Stimulated activated effector memory CD8-positive, alpha-beta T cell treated with anti-CD3 and anti-CD28 coated beads, Interleukin-12 subunit alpha, Interleukin-12 subunit beta, amount 100 ng/mL, for 72 hours (primary cell): ENCODE data around the gene LBP.
"Not testable (repeated sequence)": the region's sequence is repeated elsewhere in the genome, so short reads cannot be mapped to it uniquely, and the experiment has no call there.

Experiments
- ATAC-seq: fragments of 150-1000 bp; cut with Tn5 transposase; 2 replicates; pipeline ENCODE4 v1.10.0; 2021
- DNase-seq, 2 donors: peaks; one replicate each; pipeline ENCODE4 v3.0.0; 2021 to 2022; ENCODE audit warnings: low spot score in 2 of 2
- H3K27ac Mint-ChIP-seq: one replicate; pipeline ENCODE4 v1.8.0; 2022; ENCODE audit warnings: mild to moderate bottlenecking, mixed read lengths
- H3K36me3 Mint-ChIP-seq: one replicate; pipeline ENCODE4 v1.8.0; 2022; ENCODE audit warnings: mild to moderate bottlenecking, mixed read lengths
- H3K4me1 Mint-ChIP-seq: one replicate; pipeline ENCODE4 v1.8.0; 2022; ENCODE audit warnings: mixed read lengths
- H3K4me3 Mint-ChIP-seq: one replicate; pipeline ENCODE4 v1.8.0; 2022; ENCODE audit warnings: mild to moderate bottlenecking, mixed read lengths
- H3K9me3 Mint-ChIP-seq: one replicate; pipeline ENCODE4 v1.8.0; 2022; ENCODE audit warnings: mixed read lengths

The LBP gene

GRCh38 chr20:38311491-38311890 is 34.8 kb upstream of the LBP start:
- ATAC-seq (no peak), DNase-seq (no peak)
- H3K9me3 Mint-ChIP-seq: no peaks in the 10 kb centered on the region
- H3K36me3 Mint-ChIP-seq: no peaks in the 10 kb centered on the region
- no peak overlapping the region for H3K27ac Mint-ChIP-seq
- H3K4me1 Mint-ChIP-seq: no peaks in the 10 kb centered on the region
- H3K4me3 Mint-ChIP-seq: no peak overlapping the region

GRCh38 chr20:38313676-38314075 is 32.6 kb upstream of the LBP start:
- Mint-ChIP-seq H3K4me3 (no peak overlapping the region), H3K27ac (no peak overlapping the region), H3K36me3 (no peaks in the 10 kb centered on the region), H3K9me3 (no peaks in the 10 kb centered on the region), H3K4me1 (no peaks in the 10 kb centered on the region)
- DNase-seq (no peak), ATAC-seq (no peak)

- H3K36me3 Mint-ChIP-seq, DNase-seq, ATAC-seq, H3K27ac Mint-ChIP-seq, H3K4me1 Mint-ChIP-seq, H3K4me3 Mint-ChIP-seq, H3K9me3 Mint-ChIP-seq: not testable (repeated sequence)
These were observed 31.9 kb upstream of the LBP start for GRCh38 chr20:38314350-38314749.

GRCh38 chr20:38315290-38315966 is 30.9 kb upstream of the LBP start:
- Mint-ChIP-seq H3K4me1 (no peaks in the 10 kb centered on the region), H3K4me3 (no peak overlapping the region), H3K36me3 (no peaks in the 10 kb centered on the region), H3K9me3 (no peaks in the 10 kb centered on the region), H3K27ac (no peak overlapping the region)
- DNase-seq (no peak), ATAC-seq (no peak)

GRCh38 chr20:38316341-38316740 is 29.9 kb upstream of the LBP start:
- DNase-seq: no peak

GRCh38 chr20:38317422-38317821 is 28.9 kb upstream of the LBP start:
- Mint-ChIP-seq H3K9me3 (no peaks in the 10 kb centered on the region), H3K27ac (no peak overlapping the region), H3K4me3 (no peak overlapping the region), H3K4me1 (no peaks in the 10 kb centered on the region), H3K36me3 (no peaks in the 10 kb centered on the region)
- ATAC-seq: no peak
- no peak for DNase-seq

More at GRCh38 chr20:38316341-38316740, 29.9 kb upstream of the LBP start:
- no peaks in the 10 kb centered on the region for H3K36me3 Mint-ChIP-seq
- no peak overlapping the region for H3K4me3 Mint-ChIP-seq
- ATAC-seq: no peak
- H3K27ac Mint-ChIP-seq: no peak overlapping the region
- H3K9me3 Mint-ChIP-seq: no peaks in the 10 kb centered on the region
- H3K4me1 Mint-ChIP-seq: no peaks in the 10 kb centered on the region

GRCh38 chr20:38320221-38320620 is 26.1 kb upstream of the LBP start:
- DNase-seq: no peak
- no peaks in the 10 kb centered on the region for H3K9me3 Mint-ChIP-seq
- H3K4me3 Mint-ChIP-seq: no peak overlapping the region
- no peak for ATAC-seq
- H3K27ac Mint-ChIP-seq: no peak overlapping the region
- H3K36me3 Mint-ChIP-seq: no peaks in the 10 kb centered on the region
- no peaks in the 10 kb centered on the region for H3K4me1 Mint-ChIP-seq

GRCh38 chr20:38321959-38322598 is 24.2 kb upstream of the LBP start:
- Mint-ChIP-seq H3K36me3 (no peaks in the 10 kb centered on the region), H3K9me3 (no peaks in the 10 kb centered on the region), H3K4me1 (no peaks in the 10 kb centered on the region), H3K4me3 (no peak overlapping the region), H3K27ac (no peak overlapping the region)
- ATAC-seq (no peak), DNase-seq (no peak)

- DNase-seq (no peak), ATAC-seq (no peak)
- no peak overlapping the region for H3K4me3 Mint-ChIP-seq
- no peaks in the 10 kb centered on the region for H3K36me3 Mint-ChIP-seq
- H3K27ac Mint-ChIP-seq: no peak overlapping the region
- H3K4me1 Mint-ChIP-seq: no peaks in the 10 kb centered on the region
- no peaks in the 10 kb centered on the region for H3K9me3 Mint-ChIP-seq
These were observed 22.1 kb upstream of the LBP start for GRCh38 chr20:38324159-38324558.

- DNase-seq (no peak), ATAC-seq (no peak)
- no peaks in the 10 kb centered on the region for H3K4me1 Mint-ChIP-seq
- H3K9me3 Mint-ChIP-seq: no peaks in the 10 kb centered on the region
- no peak overlapping the region for H3K27ac Mint-ChIP-seq
- no peak overlapping the region for H3K4me3 Mint-ChIP-seq
- H3K36me3 Mint-ChIP-seq: no peaks in the 10 kb centered on the region
These were observed 21.1 kb upstream of the LBP start for GRCh38 chr20:38325167-38325566.

- H3K36me3 Mint-ChIP-seq: no peaks in the 10 kb centered on the region
- H3K27ac Mint-ChIP-seq: no peak overlapping the region
- H3K4me1 Mint-ChIP-seq: no peaks in the 10 kb centered on the region
- DNase-seq (no peak), ATAC-seq (no peak)
- H3K4me3 Mint-ChIP-seq: no peak overlapping the region
- no peaks in the 10 kb centered on the region for H3K9me3 Mint-ChIP-seq
These were observed 20.4 kb upstream of the LBP start for GRCh38 chr20:38325905-38326304.

GRCh38 chr20:38326309-38326708 is 20.0 kb upstream of the LBP start:
- no peak overlapping the region for H3K27ac Mint-ChIP-seq
- no peaks in the 10 kb centered on the region for H3K4me1 Mint-ChIP-seq
- no peaks in the 10 kb centered on the region for H3K9me3 Mint-ChIP-seq
- ATAC-seq: no peak
- H3K4me3 Mint-ChIP-seq: no peak overlapping the region
- no peak for DNase-seq
- no peaks in the 10 kb centered on the region for H3K36me3 Mint-ChIP-seq

- no peaks in the 10 kb centered on the region for H3K36me3 Mint-ChIP-seq
- H3K4me1 Mint-ChIP-seq: no peaks in the 10 kb centered on the region
- ATAC-seq (no peak), DNase-seq (no peak)
- no peak overlapping the region for H3K4me3 Mint-ChIP-seq
- no peak overlapping the region for H3K27ac Mint-ChIP-seq
- H3K9me3 Mint-ChIP-seq: no peaks in the 10 kb centered on the region
These were observed 15.6 kb upstream of the LBP start for GRCh38 chr20:38330638-38331037.

- Mint-ChIP-seq H3K4me3 (no peak overlapping the region), H3K4me1 (peaks cover 3% of the 10 kb centered on the region), H3K9me3 (no peaks in the 10 kb centered on the region), H3K36me3 (no peaks in the 10 kb centered on the region), H3K27ac (no peak overlapping the region)
- DNase-seq: no peak
- ATAC-seq: no peak
These were observed 15.0 kb upstream of the LBP start for GRCh38 chr20:38331245-38331644.

- no peak overlapping the region for H3K27ac Mint-ChIP-seq
These were observed 14.5 kb upstream of the LBP start for GRCh38 chr20:38331814-38332213.

GRCh38 chr20:38334016-38334415 is 12.3 kb upstream of the LBP start:
- no peak overlapping the region for H3K27ac Mint-ChIP-seq
- H3K4me3 Mint-ChIP-seq: no peak overlapping the region
- no peaks in the 10 kb centered on the region for H3K36me3 Mint-ChIP-seq
- ATAC-seq: no peak
- H3K4me1 Mint-ChIP-seq: peaks cover 5% of the 10 kb centered on the region
- H3K9me3 Mint-ChIP-seq: peaks cover 6% of the 10 kb centered on the region
- no peak for DNase-seq

More at GRCh38 chr20:38331814-38332213, 14.5 kb upstream of the LBP start:
- Mint-ChIP-seq H3K4me3 (no peak overlapping the region), H3K36me3 (no peaks in the 10 kb centered on the region), H3K9me3 (no peaks in the 10 kb centered on the region), H3K4me1 (peaks cover 5% of the 10 kb centered on the region)
- DNase-seq (no peak), ATAC-seq (no peak)
